K562 (cell line): ENCODE measurements around the gene MTG2. TPM values are rescaled to one million over a fixed set of nuclear protein-coding genes. Genes with fewer than 3 reads are reported as not detected.
A peak's percentile ranks its signal among the peaks of the same experiment; 100 is the strongest.

Experiments used
- ATAC-seq: fragments of 200-7000 bp; cut with Tn5 transposase; 3 replicates; pipeline ENCODE4 v1.9.1; 2020; ENCODE audit warnings: moderate library complexity
- BruUV-seq: library from RNA; stranded (reverse); fragments of 400-500 nt; replicated peaks from 2 replicates; lab custom pipeline; 2021; lab: Mats Ljungman, UMichigan
- CTCF ChIA-PET: fragments of 300-600 bp; formaldehyde crosslinking; extraction: SDS; loops from one replicate; lab custom pipeline; 2021; ENCODE audit warnings: low intra/inter-chr PET ratio; lab: Yijun Ruan, JAX
- POLR2A ChIA-PET: fragments of 300-600, 350-650 bp; sonication (Branson Sonifier 250); formaldehyde crosslinking; extraction: SDS; loops from one replicate; lab custom pipeline; 2021; ENCODE audit warnings: antibody characterized with exemption, inconsistent platforms; lab: Yijun Ruan, JAX
- DNase-seq, 4 experiments: peaks; one replicate each; pipeline versions ENCODE4 v3.0.0 to v3.0.0-alpha.2; 2011 to 2018; ENCODE audit warnings: low spot score in 3 of 4, mixed read lengths in 3 of 4; ENCODE audit errors: extremely low read depth in 1 of 4
- FAIRE-seq: peaks from 2 replicates; lab custom pipeline; 2011; peaks lifted over from hg19 to GRCh38; lab: Jason Lieb, UNC
- H2AFZ ChIP-seq: 2 replicates; pipeline ENCODE4 v1.6.0; 2011; ENCODE audit warnings: low read depth, low read length, control low read depth, inconsistent platforms
- H3K27ac ChIP-seq: fragments of 200-600 bp; 3 replicates; pipeline ENCODE4 v1.8.0; 2011; ENCODE audit warnings: low read depth, mild to moderate bottlenecking, control low read depth, inconsistent platforms, low read length, moderate library complexity, mixed read lengths; ENCODE audit errors: extremely low read depth
- H3K27me3 ChIP-seq, 2 experiments: fragments of 300-600 bp in 1 of 2; 2 replicates in 1 of 2; 3 replicates in 1 of 2; pipeline versions ENCODE4 v1.6.0 to v1.8.0; 2011; ENCODE audit warnings: inconsistent platforms in 2 of 2, low read length in 2 of 2, mild to moderate bottlenecking in 1 of 2, mixed read lengths in 1 of 2, moderate library complexity in 1 of 2; ENCODE audit not compliant: control insufficient read depth in 2 of 2, insufficient read depth in 2 of 2
- H3K36me3 ChIP-seq: fragments of 300-600 bp; 3 replicates; pipeline ENCODE4 v1.8.0; 2011; ENCODE audit warnings: mild to moderate bottlenecking, low read length, inconsistent platforms; ENCODE audit not compliant: control insufficient read depth, insufficient read depth
- H3K4me1 ChIP-seq, 2 experiments: fragments of 200-600 bp in 1 of 2; replicated peaks in 1 of 2; 2 replicates in 1 of 2; 3 replicates in 1 of 2; pipeline versions ENCODE4 v1.5.1 to v1.8.0; 2011; ENCODE audit warnings: inconsistent platforms in 2 of 2, low read length in 2 of 2, mild to moderate bottlenecking in 1 of 2, mixed read lengths in 1 of 2, moderate library complexity in 1 of 2; ENCODE audit not compliant: control insufficient read depth in 2 of 2, insufficient read depth in 2 of 2
- H3K4me2 ChIP-seq: 2 replicates; pipeline ENCODE4 v1.6.1; 2011; ENCODE audit warnings: low read length, control low read depth, inconsistent platforms, mixed read lengths; ENCODE audit not compliant: insufficient read depth
- H3K4me3 ChIP-seq: fragments of 200-600 bp; sonication (generic), shearing (Covaris generic); 2 replicates; pipeline ENCODE4 v1.5.1; 2016; ENCODE audit warnings: control low read depth, inconsistent platforms
- H3K79me2 ChIP-seq: fragments of 200-600 bp; 3 replicates; pipeline ENCODE4 v1.8.0; 2011; ENCODE audit warnings: low read length, inconsistent platforms; ENCODE audit not compliant: control insufficient read depth, insufficient read depth
- H3K9ac ChIP-seq, 2 experiments: 2 replicates each; pipeline versions ENCODE4 v1.6.0 to v1.6.1; 2011; ENCODE audit warnings: low read depth in 2 of 2, low read length in 2 of 2, control low read depth in 1 of 2, inconsistent platforms in 1 of 2, mild to moderate bottlenecking in 1 of 2, mixed read lengths in 1 of 2; ENCODE audit not compliant: insufficient read depth in 1 of 2
- H3K9me1 ChIP-seq: one replicate; pipeline ENCODE4 v1.6.0; 2011; ENCODE audit warnings: inconsistent platforms, mild to moderate bottlenecking, low read length, moderate library complexity; ENCODE audit not compliant: control insufficient read depth, insufficient read depth
- H3K9me3 ChIP-seq: replicated peaks from 2 replicates; pipeline ENCODE4 v1.5.1; 2011; ENCODE audit warnings: low read depth, low read length, inconsistent platforms; ENCODE audit not compliant: control insufficient read depth, insufficient read depth
- H4K20me1 ChIP-seq: replicated peaks from 2 replicates; pipeline ENCODE4 v1.6.1; 2011; ENCODE audit warnings: low read length, inconsistent platforms, mixed read lengths; ENCODE audit not compliant: control insufficient read depth, insufficient read depth
- BCOR ChIP-seq: fragments of 450-650 bp; IDR thresholded peaks from 2 replicates; pipeline ENCODE4 v1.6.1; 2016
- CBX3 ChIP-seq, 2 experiments: IDR thresholded peaks; 1 replicate in 1 of 2; 2 replicates in 1 of 2; pipeline ENCODE4 v1.6.1; 2012; ENCODE audit warnings: inconsistent platforms in 2 of 2, low read length in 2 of 2, borderline replicate concordance in 1 of 2, control low read depth in 1 of 2
- GTF2E2 ChIP-seq: fragments of 200-800 bp; sonication (Bioruptor generic); IDR thresholded peaks from 2 replicates; pipeline ENCODE4 v1.6.1; 2016; ENCODE audit warnings: missing genetic modification characterization, missing compliant biosample characterization
- HLTF ChIP-seq: fragments of 450-650 bp; IDR thresholded peaks from 2 replicates; pipeline ENCODE4 v1.6.1; 2016
- NFE2 ChIP-seq: IDR thresholded peaks from 2 replicates; pipeline ENCODE4 v1.6.1; 2014; ENCODE audit warnings: antibody characterized with exemption, low read depth
- NFIX ChIP-seq: fragments of 250-450 bp; sonication (Bioruptor Pico); IDR thresholded peaks from 2 replicates; pipeline ENCODE4 v1.4.0; 2020; ENCODE audit warnings: low read depth, mild to moderate bottlenecking, moderate library complexity
- PTBP1 ChIP-seq: fragments of 200-400 bp; formaldehyde crosslinking; IDR thresholded peaks from 2 replicates; pipeline ENCODE4 v1.6.1; 2017; ENCODE audit warnings: low read depth, low read length
- RBM25 ChIP-seq: fragments of 200-400 bp; formaldehyde crosslinking; IDR thresholded peaks from 2 replicates; pipeline ENCODE4 v1.6.1; 2018; ENCODE audit warnings: low read length, low read depth, moderate library complexity; ENCODE audit not compliant: severe bottlenecking
- RCOR1 ChIP-seq, 2 experiments: IDR thresholded peaks; 2 replicates each; pipeline ENCODE4 v1.6.1; 2012; ENCODE audit warnings: low read depth in 2 of 2, low read length in 2 of 2, borderline replicate concordance in 1 of 2, improper control_type of control experiment in 1 of 2
- REST ChIP-seq, 2 experiments: fragments of 450-650 bp; formaldehyde crosslinking in 1 of 2; IDR thresholded peaks; 2 replicates each; pipeline versions ENCODE4 v1.4.0 to v1.6.1; 2014 to 2020; ENCODE audit warnings: mild to moderate bottlenecking in 2 of 2, borderline replicate concordance in 1 of 2, low read depth in 1 of 2
- TCF7 ChIP-seq: sonication (generic); IDR thresholded peaks from 2 replicates; pipeline ENCODE4 v1.6.1; 2016; ENCODE audit warnings: antibody characterized with exemption, borderline replicate concordance
- ZNF507 ChIP-seq: conservative IDR thresholded peaks from 2 replicates; pipeline ENCODE4 v1.6.1; 2017; ENCODE audit warnings: missing genetic modification characterization, missing compliant biosample characterization
- WGBS: fragments of 100-300 bp; shearing (Covaris generic); methylation state at CpG from one replicate; pipeline ENCODE4 v1.1.6; 2016; ENCODE audit warnings: low coverage, mixed read lengths; ENCODE audit not compliant: insufficient coverage; ENCODE audit errors: missing lambda C conversion rate; 5-methylcytosine and 5-hydroxymethylcytosine counted together
- in situ Hi-C: fragments of 300-500 bp; cut with MboI; formaldehyde crosslinking; loops from 4 replicates; pipeline ENCODE4 v1.15.0; 2018; ENCODE audit warnings: inconsistent platforms, mixed read lengths
- intact Hi-C: fragments of 100-400 bp; cut with micrococcal nuclease; formaldehyde crosslinking; loops from 2 replicates; pipeline ENCODE4 v1.14.2; 2022
- polyA plus RNA-seq, 8 experiments: library from polyadenylated mRNA; depleted of rRNA in 4 of 8; stranded (reverse) in 5 of 8; unstranded in 3 of 8; fragments of >200 nt; fragmentation: Nextera tagmentation in 2 of 8; fragmentation: Illumina TruSeq in 1 of 8; extraction: Ambion mirVana in 2 of 8; extraction: Trizol in 1 of 8; gene quantifications; 2 replicates each; pipeline versions ENCODE4 v1.2.1 to v1.2.3, GENCODE V29; 2011 to 2014; ENCODE audit warnings: inconsistent platforms in 1 of 8, missing spikeins in 1 of 8
- total RNA-seq, 7 experiments: library from RNA; depleted of rRNA in 6 of 7; stranded (reverse); fragments of >200 nt in 6 of 7; fragmentation: Illumina TruSeq in 2 of 7; extraction: Trizol in 2 of 7; gene quantifications; 2 replicates each; pipeline versions ENCODE4 v1.2.1 to v1.2.3, GENCODE V29; 2011 to 2021; ENCODE audit warnings: low replicate concordance in 1 of 7

Gene MTG2
- total and polyA plus RNA-seq, 9 of the 15 experiments (the other 6 are each of a cell fraction or from before 2014, with no cell fraction given), result 8.7 to 67.5 (median 44.5) TPM

- TF ChIP-seq GTF2E2, result no peak
Measured at GRCh38 chr20:62232770-62233645, 50.2 kb downstream of the MTG2 start (continued).

GRCh38 chr20:62233684-62234083, 50.9 kb downstream of the MTG2 start:
- CTCF ChIA-PET, result no interaction called here
- ATAC-seq, result no peak
- no peak overlapping the region for H3K4me3 ChIP-seq
- H3K9me1 ChIP-seq, result peaks cover 11% of the 10 kb centered on the region
- WGBS, result 29% methylated on average over 4 of the region's 4 CpGs
- no peak overlapping the region for H2AFZ ChIP-seq
- no TSS peak for BruUV-seq
- no peak for DNase-seq
- no peaks in the 10 kb centered on the region; the same call in 2 of the 3 replicates for H3K79me2 ChIP-seq
- H4K20me1 ChIP-seq, result no peaks in the 10 kb centered on the region
- intact Hi-C loops, result no loop called here
- no peak overlapping the region for H3K9ac ChIP-seq
- no peaks in the 10 kb centered on the region for H3K27me3 ChIP-seq
- FAIRE-seq, result peak; percentile 67
- H3K4me2 ChIP-seq, result no peak overlapping the region
- H3K9me3 ChIP-seq, result peaks cover 7% of the 10 kb centered on the region; the same call in 1 of the 2 replicates
- peaks cover 10 to 40% of the 10 kb centered on the region in 2 experiments; a peak in 4 of 5 replicates for H3K4me1 ChIP-seq
- POLR2A ChIA-PET, result interaction anchor here (0.9 kb wide), 1 partner anchor 12 kb away, joined by 3 read pairs; no protein-coding TSS in a partner anchor
- no peak overlapping the region for H3K27ac ChIP-seq
- in situ Hi-C loops, result no loop called here
- no peaks in the 10 kb centered on the region for H3K36me3 ChIP-seq
- TF ChIP-seq PTBP1 (peak; percentile 84; the same call in 1 of the 2 replicates), HLTF (peak; percentile 96), ZNF507 (tag) (no peak), BCOR (peak; percentile 91), REST (IDR thresholded peaks at IDR 0.05; ENCODE audit: borderline replicate concordance) (no peak), REST (CRISPR knock-in tag; IDR thresholded peaks at IDR 0.05; ENCODE audit: low read depth) (no peak), NFE2 (peak; percentile 53; the same call in 1 of the 2 replicates), TCF7 (no peak), RBM25 (peak; percentile 98), CBX3 (IDR thresholded peaks at IDR 0.05; ENCODE audit: borderline replicate concordance in 1 of 2, low read length in 2 of 2) (0 out of 3 replicates have a peak, but pooled peaks of 1 of the 2 experiments have one; percentile 56), NFIX (CRISPR knock-in tag) (no peak), RCOR1 (IDR thresholded peaks at IDR 0.05; ENCODE audit: borderline replicate concordance in 1 of 2, low read depth in 2 of 2, low read length in 2 of 2) (peak; percentile 25 to 58; a peak in 1 of 4 replicates)
